Heart left ventricle (tissue), 16 donors: ENCODE results near the gene CCDC60. TPM values are rescaled to one million over a fixed set of nuclear protein-coding genes. Genes with fewer than 3 reads are reported as not detected.

Experiments used
- ATAC-seq, 4 donors: fragments of 200-7000 bp; cut with Tn5 transposase; one replicate each; pipeline ENCODE4 v1.9.1; 2020 to 2022; ENCODE audit warnings: moderate library complexity in 4 of 4, mild to moderate bottlenecking in 3 of 4, moderate number of reproducible peaks in 1 of 4
- DNase-seq, 5 donors: peaks; one replicate each; pipeline ENCODE4 v3.0.0-alpha.2; 2020
- H3K27ac ChIP-seq, 12 donors: fragments of 200-600 bp; sonication (generic) in 4 of 12; one replicate each; pipeline versions ENCODE4 v1.5.0 to v1.8.0; 2016 to 2022; ENCODE audit warnings: mild to moderate bottlenecking in 2 of 12
- H3K27me3 ChIP-seq, 9 donors: fragments of 200-600 bp; sonication (generic) in 2 of 9; one replicate each; pipeline versions ENCODE4 v1.5.1 to v1.8.0; 2016 to 2022; ENCODE audit warnings: mild to moderate bottlenecking in 3 of 9
- H3K36me3 ChIP-seq, 9 donors: fragments of 200-600 bp; sonication (generic) in 2 of 9; one replicate each; pipeline versions ENCODE4 v1.5.0 to v1.8.0; 2018 to 2022; ENCODE audit warnings: mild to moderate bottlenecking in 2 of 9
- H3K4me1 ChIP-seq, 12 donors: fragments of 200-600 bp; sonication (generic) in 4 of 12; one replicate each; pipeline versions ENCODE4 v1.5.0 to v1.8.0; 2016 to 2022; ENCODE audit warnings: mild to moderate bottlenecking in 3 of 12
- H3K4me3 ChIP-seq, 12 donors: fragments of 200-600 bp; sonication (generic) in 4 of 12; one replicate each; pipeline versions ENCODE4 v1.5.0 to v1.8.0; 2017 to 2022; ENCODE audit warnings: mild to moderate bottlenecking in 9 of 12, moderate library complexity in 4 of 12
- H3K9me3 ChIP-seq, 12 donors: fragments of 200-600 bp; sonication (generic) in 4 of 12; one replicate each; pipeline versions ENCODE4 v1.5.0 to v1.8.0; 2016 to 2022; ENCODE audit warnings: mild to moderate bottlenecking in 1 of 12
- POLR2A ChIP-seq, 2 donors: fragments of 450-650 bp; IDR thresholded peaks; one replicate each; pipeline ENCODE4 v1.6.1; 2017; ENCODE audit warnings: antibody characterized with exemption in 2 of 2, mild to moderate bottlenecking in 2 of 2, moderate library complexity in 2 of 2
- WGBS, 4 donors: extraction: QIAGEN DNeasy Blood & Tissue Kit in 2 of 4; methylation state at CpG; one replicate each; pipeline versions ENCODE4 v1.1.5 to v1.1.7; 2013 to 2018; 5-methylcytosine and 5-hydroxymethylcytosine counted together
- intact Hi-C, 10 donors: fragments of 100-400 bp; cut with DNase I; formaldehyde crosslinking; loops; one replicate each; pipeline versions ENCODE4 v1.11.1 to v1.14.2; 2022
- polyA plus RNA-seq, 2 donors: library from polyadenylated mRNA; stranded (reverse); fragments of 200-250 nt; gene quantifications; one replicate each; pipeline ENCODE4 v1.2.3, GENCODE V29; 2013
- total RNA-seq, 9 donors: library from RNA; depleted of rRNA in 2 of 9; stranded (reverse); fragments of >200 nt in 2 of 9; fragmentation: NEBNext Ultra II Directional in 3 of 9; extraction: Animal tissue kit (Norgen Biotek cat#: 25700) in 3 of 9; gene quantifications; one replicate each; pipeline versions ENCODE4 v1.1.0 to v1.2.4, GENCODE V29; 2016 to 2023
- TF ChIP-seq, protein P1 (sequence below), 12 donors: fragments of 200-600 bp; sonication (generic) in 4 of 12; IDR thresholded peaks; one replicate each; pipeline versions ENCODE4 v1.5.0 to v1.8.0; 2018 to 2022; ENCODE audit warnings: antibody characterized with exemption in 12 of 12, mild to moderate bottlenecking in 5 of 12
- donor health status: ischemic (EF 13 %, LVEDD 7.1; RV severe dilation, severe dysfunction).
- donor health status: healthy with polysubstance abuse.
- donor health status: DM: no; HTN: yes; CAD: no.
- donor health status: DM: no; HTN: no; CAD: no.
- donor health status: ischemic (EF 25% LVEDD 6.9; RV normal size, moderate dysfunction).
- donor health status: ischemic (EF 25% LVEDD 5.7; RV mildly dilated, moderate dysfunction).
- donor health status: healthy.
- donor health status: DM: yes; HTN: yes; CAD: no.
- donor health status: ischemic (EF 35%, LVEDD 5.7; RV mildly dilated, moderate dysfunction).
- donor health status: nonischemic (EF 11% LVEDD 7.7; RV severe dilation, severe dysfunction).
- donor health status: DM: yes; HTN: yes; CAD: no.
- donor health status: PGD.
- donor health status: ischemic (EF 29% LVEDD 5.4; RV normal size, mild dysfunction).
- donor health status: nonischemic (EF 23%, LVEDD 6.1; RV moderate dilation, normal function).

The CCDC60 gene
- total and polyA plus RNA-seq, 11 donors, result not detected

DNA sequence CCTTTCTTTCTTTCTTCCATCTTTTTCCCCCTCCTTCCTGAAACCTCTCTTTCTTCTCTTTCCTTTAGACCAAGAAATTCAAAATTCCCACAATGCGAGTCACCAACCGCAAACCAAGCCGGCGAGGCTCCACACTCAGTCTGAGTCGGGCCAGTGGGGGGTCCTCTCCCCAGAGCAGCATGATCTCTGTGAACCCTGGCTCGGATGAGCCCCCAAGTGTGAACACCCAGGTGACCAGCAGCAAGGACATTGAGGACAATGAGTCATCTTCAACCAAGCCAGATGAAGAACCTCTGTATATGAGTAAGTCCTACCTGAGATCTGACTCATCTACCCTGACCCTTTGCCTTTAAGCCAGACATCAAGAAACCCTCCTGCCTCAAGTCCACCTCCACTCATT, 170.5 kb downstream of the CCDC60 start:
- intact Hi-C loops, result no loop called here
- no peaks in the 10 kb centered on the region for H3K9me3 ChIP-seq
- peaks cover 0 to 14% (median 0%) of the 10 kb centered on the region in 9 donors for H3K27me3 ChIP-seq
- no peaks in the 10 kb centered on the region for H3K4me1 ChIP-seq
- no peaks in the 10 kb centered on the region for H3K36me3 ChIP-seq
- no peak for DNase-seq
- TF ChIP-seq, protein P1, sequence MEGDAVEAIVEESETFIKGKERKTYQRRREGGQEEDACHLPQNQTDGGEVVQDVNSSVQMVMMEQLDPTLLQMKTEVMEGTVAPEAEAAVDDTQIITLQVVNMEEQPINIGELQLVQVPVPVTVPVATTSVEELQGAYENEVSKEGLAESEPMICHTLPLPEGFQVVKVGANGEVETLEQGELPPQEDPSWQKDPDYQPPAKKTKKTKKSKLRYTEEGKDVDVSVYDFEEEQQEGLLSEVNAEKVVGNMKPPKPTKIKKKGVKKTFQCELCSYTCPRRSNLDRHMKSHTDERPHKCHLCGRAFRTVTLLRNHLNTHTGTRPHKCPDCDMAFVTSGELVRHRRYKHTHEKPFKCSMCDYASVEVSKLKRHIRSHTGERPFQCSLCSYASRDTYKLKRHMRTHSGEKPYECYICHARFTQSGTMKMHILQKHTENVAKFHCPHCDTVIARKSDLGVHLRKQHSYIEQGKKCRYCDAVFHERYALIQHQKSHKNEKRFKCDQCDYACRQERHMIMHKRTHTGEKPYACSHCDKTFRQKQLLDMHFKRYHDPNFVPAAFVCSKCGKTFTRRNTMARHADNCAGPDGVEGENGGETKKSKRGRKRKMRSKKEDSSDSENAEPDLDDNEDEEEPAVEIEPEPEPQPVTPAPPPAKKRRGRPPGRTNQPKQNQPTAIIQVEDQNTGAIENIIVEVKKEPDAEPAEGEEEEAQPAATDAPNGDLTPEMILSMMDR (IDR thresholded peaks at IDR 0.05), result no peak
- TF ChIP-seq POLR2A (IDR thresholded peaks at IDR 0.05), result no peak
- no peak for ATAC-seq
- no peak overlapping the region for H3K4me3 ChIP-seq
- 79 to 91% (median 84%) methylated on average over 6 of the region's 6 CpGs for WGBS, 4 donors
- H3K27ac ChIP-seq, result no peak overlapping the region

- intact Hi-C loops, result no loop called here
- no peaks in the 10 kb centered on the region for H3K4me1 ChIP-seq
- H3K4me3 ChIP-seq, result no peak overlapping the region
- WGBS, 4 donors, result 40 to 43% (median 42%) methylated on average over 8 of the region's 8 CpGs
- TF ChIP-seq, protein P1 (IDR thresholded peaks at IDR 0.05), result no peak
- no peak for TF ChIP-seq POLR2A (IDR thresholded peaks at IDR 0.05)
- H3K36me3 ChIP-seq, result no peaks in the 10 kb centered on the region
- H3K27ac ChIP-seq, result no peak overlapping the region
- peaks cover 0 to 4% (median 0%) of the 10 kb centered on the region in 9 donors for H3K27me3 ChIP-seq
- H3K9me3 ChIP-seq, result no peaks in the 10 kb centered on the region
- DNase-seq (no peak), ATAC-seq (no peak)
These were observed 178.4 kb downstream of the CCDC60 start for GRCh38 chr12:119512772-119513497.

DNA sequence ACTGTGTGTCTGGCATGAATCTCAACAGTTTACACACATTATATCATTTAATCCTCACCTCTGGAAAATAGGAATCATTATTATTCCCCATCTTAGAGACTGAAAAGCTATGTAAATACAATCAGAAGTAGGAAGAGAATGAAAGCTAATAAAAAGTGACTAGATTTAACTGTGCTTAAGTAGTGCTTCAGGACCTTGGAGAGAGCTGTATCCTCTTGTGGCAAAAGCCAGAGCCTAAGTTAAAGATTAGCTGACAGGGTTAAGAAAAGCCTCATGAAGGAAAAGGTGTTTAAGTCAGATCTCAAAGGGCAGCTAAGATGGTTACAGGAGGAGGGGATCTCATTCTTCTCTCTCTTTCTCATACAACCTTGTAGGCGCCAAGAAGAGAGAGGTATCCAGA, 193.7 kb downstream of the CCDC60 start:
- Histone ChIP-seq H3K27me3 (no peaks in the 10 kb centered on the region), H3K9me3 (peaks cover 0 to 8% (median 0%) of the 10 kb centered on the region in 12 donors), H3K4me3 (no peak overlapping the region), H3K4me1 (no peaks in the 10 kb centered on the region), H3K36me3 (no peaks in the 10 kb centered on the region), H3K27ac (no peak overlapping the region)
- ATAC-seq (no peak), DNase-seq (no peak)
- no peak for TF ChIP-seq POLR2A (IDR thresholded peaks at IDR 0.05)
- TF ChIP-seq, protein P1 (IDR thresholded peaks at IDR 0.05), result no peak
- WGBS, 4 donors, result 36 to 61% (median 41%) methylated on average over 1 of the region's 1 CpG
- intact Hi-C loops, result no loop called here

DNA sequence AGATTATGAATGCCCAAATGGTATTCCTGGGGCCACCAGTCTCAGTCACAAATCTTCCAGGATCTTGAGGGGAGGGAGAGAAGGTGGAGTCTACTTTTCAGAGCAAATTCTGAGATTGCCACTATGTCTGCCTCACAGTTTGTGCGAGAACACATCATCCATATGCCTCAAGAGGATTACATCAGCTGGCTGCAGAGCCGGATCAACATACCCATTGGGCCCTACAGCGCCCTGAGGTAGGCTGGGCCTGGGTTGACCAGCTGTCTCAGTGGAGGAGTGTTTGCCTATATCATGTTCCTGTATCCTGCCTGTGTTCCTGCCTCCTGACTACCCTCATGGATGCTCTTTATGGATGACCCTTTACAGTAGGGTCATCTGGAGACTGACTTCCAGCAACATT, 205.9 kb downstream of the CCDC60 start:
- peaks cover 0 to 2% (median 0%) of the 10 kb centered on the region in 9 donors for H3K27me3 ChIP-seq
- ATAC-seq (no peak), DNase-seq (no peak)
- H3K4me3 ChIP-seq, result no peak overlapping the region
- TF ChIP-seq POLR2A (IDR thresholded peaks at IDR 0.05), result no peak
- TF ChIP-seq, protein P1 (IDR thresholded peaks at IDR 0.05), result no peak
- intact Hi-C loops, result loop anchor here in 8 of 10 donors (5.0 to 10.0 kb wide), 8 partner anchors 96 to 1136 kb away; partner anchors contain the start of gene SRRM4 (in 1 of the 8)
- no peaks in the 10 kb centered on the region for H3K36me3 ChIP-seq
- no peaks in the 10 kb centered on the region for H3K4me1 ChIP-seq
- H3K9me3 ChIP-seq, result peaks cover 0 to 11% (median 0%) of the 10 kb centered on the region in 12 donors
- H3K27ac ChIP-seq, result no peak overlapping the region
- WGBS, 4 donors, result 81 to 86% (median 84%) methylated on average over 3 of the region's 3 CpGs
